DOHH2 (cell line): ENCODE data around the gene OTOL1.

ENCODE experiments used
- H3F3A ChIP-seq: fragments of 200-600 bp; sonication (generic), shearing (Covaris generic); 2 replicates; pipeline ENCODE4 v1.6.0; 2016; ENCODE audit warnings: antibody characterized with exemption, mild to moderate bottlenecking; ENCODE audit not compliant: control insufficient read depth, insufficient read depth
- H3K27ac ChIP-seq: fragments of 200-600 bp; sonication (generic); 2 replicates; pipeline ENCODE4 v1.5.1; 2014; ENCODE audit warnings: low read depth, mild to moderate bottlenecking, low read length, moderate library complexity
- H3K27me3 ChIP-seq: fragments of 200-600 bp; sonication (generic); 2 replicates; pipeline ENCODE4 v1.6.1; 2014; ENCODE audit warnings: mild to moderate bottlenecking, low read length, mixed read lengths; ENCODE audit not compliant: control insufficient read depth
- H3K36me3 ChIP-seq: fragments of 200-600 bp; sonication (generic); 2 replicates; pipeline ENCODE4 v1.6.1; 2014; ENCODE audit warnings: mild to moderate bottlenecking, low read length, moderate library complexity, mixed read lengths; ENCODE audit not compliant: control insufficient read depth
- H3K4me1 ChIP-seq: fragments of 200-600 bp; sonication (generic); 2 replicates; pipeline ENCODE4 v1.6.1; 2014; ENCODE audit warnings: mild to moderate bottlenecking, low read length, mixed read lengths; ENCODE audit not compliant: control insufficient read depth
- H3K4me2 ChIP-seq: fragments of 200-600 bp; sonication (generic); 2 replicates; pipeline ENCODE4 v1.6.0; 2014; ENCODE audit warnings: mild to moderate bottlenecking, low read length, moderate library complexity
- H3K4me3 ChIP-seq: fragments of 200-600 bp; sonication (generic); 2 replicates; pipeline ENCODE4 v1.5.1; 2014; ENCODE audit warnings: mild to moderate bottlenecking, low read length, mixed read lengths
- H3K79me2 ChIP-seq: fragments of 200-600 bp; sonication (generic); 2 replicates; pipeline ENCODE4 v1.6.1; 2014; ENCODE audit warnings: mild to moderate bottlenecking, low read length, mixed read lengths; ENCODE audit not compliant: control insufficient read depth
- H3K9me2 ChIP-seq: fragments of 200-600 bp; sonication (generic); replicated peaks from 2 replicates; pipeline ENCODE4 v1.6.1; 2014; ENCODE audit warnings: mild to moderate bottlenecking, low read length, mixed read lengths; ENCODE audit not compliant: control insufficient read depth
- H3K9me3 ChIP-seq: fragments of 200-600 bp; sonication (generic); 2 replicates; pipeline ENCODE4 v1.6.1; 2014; ENCODE audit warnings: antibody characterized with exemption, low read length, mixed read lengths; ENCODE audit not compliant: control insufficient read depth, insufficient read depth
- H4K20me1 ChIP-seq: fragments of 200-600 bp; sonication (generic); 2 replicates; pipeline ENCODE4 v1.6.0; 2014; ENCODE audit warnings: low read depth, mild to moderate bottlenecking, antibody characterized with exemption, low read length, moderate library complexity; ENCODE audit not compliant: control insufficient read depth, insufficient read depth
- CTCF ChIP-seq: fragments of 200-600 bp; sonication (generic); IDR thresholded peaks from one replicate; pipeline ENCODE4 v1.5.1; 2014; ENCODE audit warnings: antibody characterized with exemption, mild to moderate bottlenecking, low read depth, low read length; ENCODE audit not compliant: poor library complexity, severe bottlenecking
- EZH2phosphoT487 ChIP-seq: fragments of 200-600 bp; sonication (generic); IDR thresholded peaks from 2 replicates; pipeline ENCODE4 v1.6.1; 2017; ENCODE audit warnings: borderline replicate concordance, mild to moderate bottlenecking, antibody characterized with exemption, low read length, moderate library complexity, mixed read lengths

The OTOL1 gene

GRCh38 chr3:161496508-161496907, at the start of gene OTOL1:
OTOL1 (plus strand) TSS chr3:161496808; CDS start chr3:161496808, 0 bp downstream.
- Histone ChIP-seq H3K79me2 (no peaks in the 10 kb centered on the region), H4K20me1 (no peaks in the 10 kb centered on the region), H3F3A (no peaks in the 10 kb centered on the region), H3K4me2 (no peak within 1 kb of the TSS), H3K4me1 (peaks cover 8% of the 10 kb centered on the region), H3K27me3 (no peaks in the 10 kb centered on the region), H3K9me3 (no peaks in the 10 kb centered on the region), H3K36me3 (no peaks in the 10 kb centered on the region), H3K9me2 (no peaks in the 10 kb centered on the region), H3K4me3 (no peak within 1 kb of the TSS), H3K27ac (no peak within 1 kb of the TSS)
- TF ChIP-seq CTCF (no peak), EZH2phosphoT487 (no peak)

DNA sequence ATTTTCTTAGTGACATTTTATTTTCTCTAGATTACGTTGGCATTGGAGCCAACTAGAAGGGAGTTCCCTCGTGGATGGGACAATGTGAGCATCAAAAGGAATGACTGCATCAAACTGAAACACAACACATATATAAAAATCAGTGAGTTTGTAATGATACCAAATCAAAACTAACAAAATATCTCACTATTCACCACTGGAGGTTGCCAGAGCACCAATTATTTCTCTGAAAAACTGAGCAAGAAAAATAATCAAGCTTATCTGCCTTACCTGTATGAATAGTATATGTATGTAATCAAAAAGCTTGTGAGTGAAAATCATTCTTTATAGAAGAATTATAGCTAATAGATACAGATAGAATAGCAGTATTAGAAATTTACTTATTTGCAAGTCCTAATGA, 46.8 kb upstream of the OTOL1 start:
- no peaks in the 10 kb centered on the region for H3K27me3 ChIP-seq

DNA sequence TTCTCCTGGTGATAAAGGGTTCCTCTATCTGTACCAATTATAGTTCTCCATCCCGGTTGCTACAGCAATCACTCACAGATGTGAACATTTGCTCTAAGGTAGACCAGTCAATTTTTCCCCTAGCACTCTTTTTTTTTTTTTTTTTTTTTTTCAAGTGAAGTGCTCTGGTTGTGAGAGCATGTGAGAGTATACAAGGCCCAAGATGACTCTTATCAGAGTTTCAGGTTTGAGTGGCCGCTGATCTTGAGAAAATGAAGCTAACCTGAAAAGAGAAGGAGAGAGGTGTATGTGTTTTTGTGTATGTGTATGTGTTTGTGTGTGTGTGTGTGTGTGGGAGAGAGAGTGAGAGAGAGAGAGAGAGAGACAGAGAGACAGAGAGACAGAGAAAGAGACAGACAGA, 44.4 kb upstream of the OTOL1 start:
- Histone ChIP-seq H4K20me1 (no peaks in the 10 kb centered on the region), H3K27me3 (no peaks in the 10 kb centered on the region), H3K79me2 (no peaks in the 10 kb centered on the region), H3F3A (no peaks in the 10 kb centered on the region), H3K9me3 (no peaks in the 10 kb centered on the region), H3K4me2 (no peak overlapping the region), H3K4me3 (no peak overlapping the region), H3K9me2 (no peaks in the 10 kb centered on the region), H3K4me1 (no peaks in the 10 kb centered on the region), H3K27ac (no peak overlapping the region), H3K36me3 (no peaks in the 10 kb centered on the region)
- no peak for TF ChIP-seq CTCF
- no peak for TF ChIP-seq EZH2phosphoT487

More for the DNA sequence above, 46.8 kb upstream of the OTOL1 start:
- no peaks in the 10 kb centered on the region for H4K20me1 ChIP-seq
- no peaks in the 10 kb centered on the region for H3K9me2 ChIP-seq
- no peak overlapping the region for H3K4me3 ChIP-seq
- H3K4me1 ChIP-seq: no peaks in the 10 kb centered on the region
- H3K4me2 ChIP-seq: no peak overlapping the region
- H3K36me3 ChIP-seq: no peaks in the 10 kb centered on the region
- H3K27ac ChIP-seq: no peak overlapping the region
- H3F3A ChIP-seq: no peaks in the 10 kb centered on the region
- H3K79me2 ChIP-seq: no peaks in the 10 kb centered on the region
- H3K9me3 ChIP-seq: no peaks in the 10 kb centered on the region
- no peak for TF ChIP-seq CTCF
- TF ChIP-seq EZH2phosphoT487: no peak

DNA sequence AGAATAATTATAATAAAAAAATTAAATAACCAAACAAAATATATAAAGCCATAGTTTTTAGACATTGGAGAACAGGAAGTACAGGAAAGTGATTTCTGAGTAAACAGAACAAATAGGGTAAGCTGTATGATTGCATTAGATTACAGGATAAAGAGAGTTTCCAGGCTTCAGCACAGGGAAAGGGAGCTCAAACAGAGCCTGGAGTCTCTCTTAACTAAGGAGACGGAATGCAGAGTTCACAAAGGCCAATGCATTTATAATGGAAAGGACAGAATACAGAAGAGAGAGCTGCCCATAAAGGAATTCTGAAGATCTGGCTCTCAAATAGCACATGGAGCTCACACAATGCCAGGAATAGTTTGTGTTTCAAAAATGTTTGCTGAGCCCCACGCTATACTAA, 42.0 kb upstream of the OTOL1 start:
- no peak overlapping the region for H3K4me2 ChIP-seq
- H3K4me1 ChIP-seq: no peaks in the 10 kb centered on the region
- H4K20me1 ChIP-seq: no peaks in the 10 kb centered on the region
- H3K27me3 ChIP-seq: no peaks in the 10 kb centered on the region
- H3K79me2 ChIP-seq: no peaks in the 10 kb centered on the region
- H3K9me3 ChIP-seq: no peaks in the 10 kb centered on the region
- H3K27ac ChIP-seq: no peak overlapping the region
- no peaks in the 10 kb centered on the region for H3K9me2 ChIP-seq
- H3K36me3 ChIP-seq: no peaks in the 10 kb centered on the region
- H3K4me3 ChIP-seq: no peak overlapping the region
- TF ChIP-seq EZH2phosphoT487 (no peak), CTCF (no peak)
- H3F3A ChIP-seq: no peaks in the 10 kb centered on the region
